ENCODE measurements around the gene TCEA2.
A peak's percentile ranks its signal among the peaks of the same experiment; 100 is the strongest.

TCEA2 gene

GRCh38 chr20:64099880-64100565, 37.0 kb downstream of the TCEA2 start:
- peak; percentile 94 for DNase-seq

- DNase-seq, result no peak
Observed at GRCh38 chr20:64100566-64100888, 37.5 kb downstream of the TCEA2 start.

GRCh38 chr20:64100946-64101688, 38.1 kb downstream of the TCEA2 start:
- DNase-seq, result no peak

- peak; percentile 72 for DNase-seq
Observed at GRCh38 chr20:64101731-64102621, 39.0 kb downstream of the TCEA2 start.

GRCh38 chr20:64102647-64103354, 39.8 kb downstream of the TCEA2 start:
- peak; percentile 82 for DNase-seq

- no peak for DNase-seq
Observed at GRCh38 chr20:64103871-64104666, 41.1 kb downstream of the TCEA2 start.

GRCh38 chr20:64104667-64105451, 41.9 kb downstream of the TCEA2 start:
- no peak for DNase-seq

GRCh38 chr20:64105846-64106434, 42.9 kb downstream of the TCEA2 start:
- no peak for DNase-seq

- DNase-seq, result no peak
Observed at GRCh38 chr20:64106435-64106961, 43.5 kb downstream of the TCEA2 start.

- DNase-seq, result no peak
Observed at GRCh38 chr20:64106981-64107735, 44.2 kb downstream of the TCEA2 start, which contains the start of gene NPBWR2. NPBWR2 (minus strand) TSS chr20:64107565; CDS start chr20:64106831, 734 bp downstream.

- DNase-seq, result no peak
Observed at GRCh38 chr20:64107736-64108457, 44.9 kb downstream of the TCEA2 start.

GRCh38 chr20:64108731-64109681, 46.0 kb downstream of the TCEA2 start:
- no peak for DNase-seq

GRCh38 chr20:64109831-64110391, 46.9 kb downstream of the TCEA2 start:
- DNase-seq, result no peak

- no peak for DNase-seq
Observed at GRCh38 chr20:64110411-64111068, 47.5 kb downstream of the TCEA2 start.

- DNase-seq, result peak; percentile 32
Observed at GRCh38 chr20:64111841-64112641, 49.0 kb downstream of the TCEA2 start.
